SK-N-MC (cell line): ENCODE results near the gene MDC1.

Experiments used
- DNase-seq: peaks from one replicate; pipeline ENCODE4 v3.0.0-alpha.2; 2011; ENCODE audit warnings: low read depth, low spot score
- H3K27ac ChIP-seq: fragments of 200-600 bp; sonication (generic); 2 replicates; pipeline ENCODE4 v1.5.1; 2016; ENCODE audit warnings: mixed run types
- H3K36me3 ChIP-seq: fragments of 200-600 bp; sonication (generic); 2 replicates; pipeline ENCODE4 v1.6.1; 2017; ENCODE audit warnings: antibody characterized with exemption, low read length, mixed read lengths; ENCODE audit not compliant: insufficient read depth
- H3K4me3 ChIP-seq: fragments of 200-600 bp; sonication (generic); 2 replicates; pipeline ENCODE4 v1.5.1; 2016
- H3K9ac ChIP-seq: fragments of 200-600 bp; sonication (generic); 2 replicates; pipeline ENCODE4 v1.8.0; 2017; ENCODE audit warnings: mixed run types, mixed read lengths; ENCODE audit not compliant: insufficient read length
- H3K9me3 ChIP-seq: fragments of 200-600 bp; sonication (generic); 2 replicates; pipeline ENCODE4 v1.6.1; 2017; ENCODE audit warnings: low read depth, mild to moderate bottlenecking, antibody characterized with exemption, low read length, moderate library complexity, mixed read lengths
- EZH2 ChIP-seq: fragments of 200-600 bp; sonication (generic); IDR thresholded peaks from one replicate; pipeline ENCODE4 v1.6.1; 2017; ENCODE audit warnings: antibody characterized with exemption
- FOXP2 ChIP-seq: optimal IDR thresholded peaks from 2 replicates; pipeline ENCODE3; 2011; ENCODE audit warnings: mild to moderate bottlenecking, moderate library complexity; ENCODE audit not compliant: insufficient read depth; ENCODE audit errors: extremely low read length, control extremely low read depth
- POLR2AphosphoS5 ChIP-seq: IDR thresholded peaks from 2 replicates; pipeline ENCODE4 v1.6.1; 2012; ENCODE audit warnings: mild to moderate bottlenecking, low read depth, low read length, borderline replicate concordance

The MDC1 gene

DNA sequence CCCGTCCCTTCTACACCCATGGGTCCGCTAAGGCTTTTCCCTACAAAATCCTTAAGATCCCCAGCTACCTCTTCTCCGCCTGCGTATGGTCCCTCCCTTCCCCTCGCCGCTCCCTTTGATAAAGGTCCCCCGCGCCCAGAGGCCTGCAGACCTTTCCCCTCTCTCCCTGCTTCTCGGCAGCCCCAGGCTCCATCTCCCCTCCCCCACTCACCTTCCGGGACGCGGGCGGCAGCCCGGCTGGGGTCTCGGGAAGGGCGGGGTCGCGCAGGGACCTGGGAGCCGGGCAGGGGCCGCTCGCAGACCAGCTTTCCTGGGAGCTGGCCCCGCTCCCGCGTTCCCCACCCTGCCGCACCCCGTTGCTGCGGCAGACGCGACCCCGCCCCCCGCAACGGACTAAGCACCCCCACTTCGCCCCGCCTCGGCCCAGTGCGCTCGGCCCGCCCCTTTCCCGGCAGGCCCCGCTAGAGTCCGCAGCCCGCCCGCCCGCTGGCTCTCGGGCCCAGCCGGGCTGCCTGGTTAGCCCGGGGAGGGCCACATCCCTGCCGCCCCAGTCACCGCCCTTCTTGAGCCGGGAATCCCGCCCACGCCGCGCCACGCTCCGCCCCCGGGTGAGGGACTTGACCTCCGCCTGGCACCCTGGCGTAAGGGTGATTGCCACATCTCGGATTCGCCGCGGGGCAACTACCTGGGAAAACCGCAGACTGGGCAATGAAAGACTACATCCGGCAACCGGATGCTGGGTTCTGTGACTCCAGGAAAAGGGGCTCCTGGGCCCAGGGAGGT lies 25.4 kb upstream of the MDC1 start, which contains the start of gene FLOT1:
Gene FLOT1, minus strand, starts transcription at position 372 of the 783 bp plus-strand sequence. CDS start 498 bp downstream, outside the sequence.
- TF ChIP-seq POLR2AphosphoS5 (peak; percentile 81), FOXP2 (no peak), EZH2 (no peak)
- Histone ChIP-seq H3K27ac (peak within 1 kb of the TSS; percentile 61), H3K9ac (peak within 1 kb of the TSS; percentile 72), H3K4me3 (peak within 1 kb of the TSS; percentile 92), H3K9me3 (no peaks in the 10 kb centered on the region), H3K36me3 (peaks cover 14% of the 10 kb centered on the region)
- DNase-seq: no peak

DNA sequence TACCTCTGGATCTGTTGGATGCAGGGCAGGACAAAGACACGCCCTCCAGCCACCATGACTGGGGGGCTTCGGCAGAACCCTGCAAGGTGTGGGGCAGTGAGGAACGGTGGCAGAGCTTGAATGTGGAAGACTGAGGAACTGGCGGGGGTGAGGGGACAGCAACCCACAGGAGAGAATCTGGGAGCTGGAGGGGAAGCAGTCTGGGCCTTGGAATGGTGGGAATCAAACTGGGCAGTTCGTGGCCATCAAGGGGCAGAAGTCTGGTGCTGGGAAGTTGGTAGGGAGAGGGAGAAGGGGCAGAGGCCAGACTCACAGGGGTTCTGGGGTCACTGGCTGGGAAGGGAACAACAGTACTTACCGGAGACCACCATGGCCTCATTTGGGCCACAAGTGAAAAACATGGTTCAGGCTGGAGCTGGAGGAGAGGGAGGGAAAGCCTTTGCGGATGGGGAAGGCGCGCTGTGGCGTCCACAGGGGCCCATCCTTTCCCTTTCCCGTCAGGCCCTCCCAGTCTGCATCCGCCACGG lies 24.8 kb upstream of the MDC1 start:
- TF ChIP-seq EZH2 (no peak), POLR2AphosphoS5 (no peak), FOXP2 (no peak)
- peak overlapping the region; percentile 68 for H3K9ac ChIP-seq
- no peaks in the 10 kb centered on the region for H3K9me3 ChIP-seq
- no peak overlapping the region for H3K27ac ChIP-seq
- DNase-seq: no peak
- peak overlapping the region; percentile 92 for H3K4me3 ChIP-seq
- H3K36me3 ChIP-seq: peaks cover 14% of the 10 kb centered on the region

DNA sequence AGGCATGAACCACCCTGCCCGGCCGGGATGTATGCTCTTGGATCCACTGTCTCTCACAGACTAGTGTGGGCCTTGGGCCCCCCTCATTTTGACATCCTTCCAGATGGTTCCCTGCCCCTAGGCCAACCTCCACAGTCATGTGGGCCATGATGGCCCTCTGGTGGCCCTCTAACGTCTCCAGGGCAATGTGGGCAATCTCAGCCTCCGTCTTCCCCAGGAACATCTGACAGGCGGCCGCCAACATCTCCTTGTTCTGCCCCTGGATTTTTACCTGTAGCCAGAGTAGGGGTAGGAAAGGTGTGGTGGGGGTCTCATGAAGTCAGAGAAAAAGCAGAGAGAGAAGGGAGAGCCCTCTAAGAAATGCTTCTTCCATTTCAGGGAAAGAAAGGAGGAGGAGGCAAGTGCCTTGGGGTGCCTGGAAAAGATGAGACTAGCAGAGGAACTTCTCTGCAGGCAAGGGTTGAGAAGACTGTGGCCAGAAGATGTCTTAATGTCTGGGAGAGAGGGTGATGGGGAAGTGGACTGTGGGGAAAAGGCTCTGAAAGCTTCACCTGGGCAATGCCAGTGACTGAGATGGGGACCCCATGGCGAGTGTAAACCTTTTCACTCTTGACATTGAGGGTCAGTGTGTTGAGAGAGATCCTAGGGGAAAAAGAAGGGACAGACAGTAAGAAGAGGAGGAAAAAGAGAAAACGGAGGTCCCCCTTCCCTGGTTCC lies 24.1 kb upstream of the MDC1 start:
- no peak for DNase-seq
- Histone ChIP-seq H3K9me3 (no peaks in the 10 kb centered on the region), H3K4me3 (peak overlapping the region; percentile 92), H3K9ac (no peak overlapping the region), H3K27ac (no peak overlapping the region), H3K36me3 (peaks cover 14% of the 10 kb centered on the region)
- TF ChIP-seq FOXP2: no peak
- no peak for TF ChIP-seq EZH2
- no peak for TF ChIP-seq POLR2AphosphoS5

DNA sequence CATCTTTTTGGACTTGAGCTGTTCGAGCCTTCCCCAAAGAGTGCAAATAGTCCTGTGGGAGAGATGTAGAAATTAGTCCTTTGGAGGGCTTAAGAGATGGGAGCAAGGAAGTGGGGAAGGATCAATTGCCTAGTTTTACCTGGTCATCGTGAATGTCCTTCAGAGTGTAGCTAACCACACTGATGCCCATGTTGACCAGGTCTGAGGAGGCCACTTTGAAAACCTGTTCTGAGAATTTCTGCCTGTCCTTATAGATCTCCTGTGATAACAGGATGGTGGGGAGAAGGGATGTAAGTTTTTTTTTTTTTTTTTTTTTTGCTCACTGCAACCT lies 23.4 kb upstream of the MDC1 start:
- H3K9me3 ChIP-seq: no peaks in the 10 kb centered on the region
- DNase-seq: no peak
- H3K4me3 ChIP-seq: no peak overlapping the region
- peaks cover 19% of the 10 kb centered on the region for H3K36me3 ChIP-seq
- TF ChIP-seq FOXP2: no peak
- no peak for TF ChIP-seq POLR2AphosphoS5
- TF ChIP-seq EZH2: no peak
- H3K27ac ChIP-seq: no peak overlapping the region
- no peak overlapping the region for H3K9ac ChIP-seq

DNA sequence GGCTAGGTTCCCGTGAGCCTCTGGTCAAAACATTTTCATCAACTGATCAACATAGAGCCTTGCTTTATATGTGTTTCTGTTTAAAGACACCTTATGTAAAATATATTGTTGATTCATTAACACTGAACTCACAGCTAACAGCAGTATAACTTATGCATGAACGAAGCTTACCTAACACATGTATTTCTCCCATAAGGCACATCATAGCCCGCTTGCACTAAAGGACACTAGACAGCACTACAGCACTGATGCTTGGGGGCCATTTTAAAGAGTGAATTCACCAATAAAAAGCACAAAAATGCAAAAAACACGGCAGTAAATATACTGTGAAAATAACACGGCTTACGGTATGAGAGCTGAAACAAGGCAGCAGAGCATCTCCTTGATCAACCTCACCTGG lies 21.5 kb upstream of the MDC1 start:
- H3K4me3 ChIP-seq: no peak overlapping the region
- no peak overlapping the region for H3K9ac ChIP-seq
- no peak for DNase-seq
- H3K27ac ChIP-seq: no peak overlapping the region
- TF ChIP-seq POLR2AphosphoS5 (no peak), FOXP2 (no peak), EZH2 (no peak)
- no peaks in the 10 kb centered on the region for H3K9me3 ChIP-seq
- H3K36me3 ChIP-seq: peaks cover 19% of the 10 kb centered on the region

DNA sequence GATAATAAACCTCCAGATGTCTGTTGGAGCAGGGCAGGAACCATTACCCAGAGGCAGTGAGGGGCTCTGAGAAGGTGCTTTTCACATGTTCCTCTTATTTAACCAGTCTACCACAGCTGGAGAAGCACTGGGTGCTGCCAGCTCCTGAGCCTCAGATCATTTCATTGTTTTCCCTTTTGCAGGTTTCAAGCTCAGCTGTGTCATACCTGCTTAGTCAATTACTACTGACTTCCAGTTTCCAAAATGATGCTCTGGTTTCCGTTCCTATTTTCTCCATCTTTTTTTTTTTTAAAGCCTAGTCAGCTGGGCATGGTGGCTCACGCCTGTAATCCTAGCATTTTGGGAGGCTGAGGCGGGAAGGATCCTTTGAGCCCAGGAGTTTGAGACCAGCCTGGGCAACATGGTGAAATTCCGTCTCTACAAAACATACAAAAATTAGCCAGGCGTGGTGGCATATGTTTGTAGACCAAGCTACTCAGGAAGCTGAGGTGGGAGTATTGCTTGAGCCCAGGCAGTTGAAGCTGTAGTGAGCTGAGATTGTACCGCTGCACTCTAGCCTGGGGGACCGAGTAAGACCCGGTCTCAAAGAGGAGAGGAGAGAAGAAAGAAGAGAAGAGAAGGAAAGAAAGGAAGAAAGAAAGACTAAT lies 18.7 kb upstream of the MDC1 start:
- Histone ChIP-seq H3K36me3 (peaks cover 19% of the 10 kb centered on the region), H3K9me3 (no peaks in the 10 kb centered on the region), H3K27ac (no peak overlapping the region), H3K9ac (no peak overlapping the region), H3K4me3 (no peak overlapping the region)
- TF ChIP-seq POLR2AphosphoS5: no peak
- no peak for DNase-seq

DNA sequence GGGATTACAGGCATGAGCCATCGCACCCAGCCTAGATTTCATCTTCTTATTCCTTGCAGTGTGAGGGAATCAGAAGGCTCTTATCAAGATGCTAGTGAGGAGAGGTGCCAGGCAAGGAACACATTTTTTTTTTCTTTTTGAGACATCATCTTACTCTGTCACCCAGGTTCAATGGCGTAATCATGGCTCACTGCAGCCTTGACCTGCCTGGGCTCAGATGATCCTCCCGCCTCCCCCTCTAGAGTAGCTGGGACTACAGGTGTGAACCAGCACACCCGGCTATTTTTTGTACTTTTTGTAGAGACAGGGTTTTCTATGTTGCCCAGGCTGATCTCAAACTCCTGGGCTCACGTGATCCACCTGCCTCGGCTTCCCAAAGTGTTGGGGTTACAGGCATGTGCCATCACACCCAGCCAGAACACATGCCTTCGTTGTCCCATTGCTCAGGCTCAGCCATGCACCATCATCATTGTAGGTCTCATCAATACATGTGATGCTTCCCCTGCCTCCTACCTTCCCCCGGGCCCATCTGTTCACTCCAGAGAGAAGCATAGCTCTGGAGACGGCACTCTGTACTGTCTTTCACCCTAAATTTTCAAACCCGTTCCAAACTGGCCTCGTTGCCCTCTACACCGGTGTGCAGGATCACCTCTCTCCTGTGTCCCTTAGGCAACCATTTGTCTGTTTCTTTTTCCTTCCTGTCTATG lies 15.3 kb upstream of the MDC1 start:
- Histone ChIP-seq H3K9ac (no peak overlapping the region), H3K9me3 (no peaks in the 10 kb centered on the region), H3K4me3 (no peak overlapping the region), H3K36me3 (peaks cover 12% of the 10 kb centered on the region), H3K27ac (no peak overlapping the region)
- TF ChIP-seq EZH2 (no peak), FOXP2 (no peak), POLR2AphosphoS5 (no peak)
- no peak for DNase-seq
